ENCODE data around the gene SYT14. TPM values are rescaled to one million over a fixed set of nuclear protein-coding genes. Genes with fewer than 3 reads are reported as not detected.
"Not testable (repeated sequence)": the region's sequence is repeated elsewhere in the genome, so short reads cannot be mapped to it uniquely, and the experiment has no call there.

Gene SYT14
- total RNA-seq (under 1 TPM; 0.16 to 0.71 (median 0.27) TPM), polyA plus RNA-seq (under 1 TPM in 2 of 3 donors, not detected in 1; under 0.01 to 0.07 TPM)

GRCh38 chr1:209937996-209938959 lies at the start of gene SYT14:
SYT14 (plus strand) TSS chr1:209938217; CDS start chr1:209938265, 48 bp downstream.
- H3K4me3 ChIP-seq = peak within 1 kb of the TSS in 3 of 4 donors; percentile 20 to 35 (median 34)
- H3K9me3 ChIP-seq = peaks cover 0 to 3% (median 0%) of the 10 kb centered on the region in 4 donors
- TF ChIP-seq EP300 (IDR thresholded peaks at IDR 0.05) = no peak
- 2 to 24% methylated on average over 98 of the region's 98 CpGs for WGBS, 2 donors
- H3K27ac ChIP-seq = no peak within 1 kb of the TSS
- no peaks in the 10 kb centered on the region for H3K36me3 ChIP-seq
- intact Hi-C loops (cut with DNase I) = no loop called here
- H3K27me3 ChIP-seq = peaks cover 0 to 57% (median 22%) of the 10 kb centered on the region in 3 donors
- DNase-seq = no peak
- H3K4me1 ChIP-seq = peaks cover 0 to 12% (median 10%) of the 10 kb centered on the region in 4 donors

DNA sequence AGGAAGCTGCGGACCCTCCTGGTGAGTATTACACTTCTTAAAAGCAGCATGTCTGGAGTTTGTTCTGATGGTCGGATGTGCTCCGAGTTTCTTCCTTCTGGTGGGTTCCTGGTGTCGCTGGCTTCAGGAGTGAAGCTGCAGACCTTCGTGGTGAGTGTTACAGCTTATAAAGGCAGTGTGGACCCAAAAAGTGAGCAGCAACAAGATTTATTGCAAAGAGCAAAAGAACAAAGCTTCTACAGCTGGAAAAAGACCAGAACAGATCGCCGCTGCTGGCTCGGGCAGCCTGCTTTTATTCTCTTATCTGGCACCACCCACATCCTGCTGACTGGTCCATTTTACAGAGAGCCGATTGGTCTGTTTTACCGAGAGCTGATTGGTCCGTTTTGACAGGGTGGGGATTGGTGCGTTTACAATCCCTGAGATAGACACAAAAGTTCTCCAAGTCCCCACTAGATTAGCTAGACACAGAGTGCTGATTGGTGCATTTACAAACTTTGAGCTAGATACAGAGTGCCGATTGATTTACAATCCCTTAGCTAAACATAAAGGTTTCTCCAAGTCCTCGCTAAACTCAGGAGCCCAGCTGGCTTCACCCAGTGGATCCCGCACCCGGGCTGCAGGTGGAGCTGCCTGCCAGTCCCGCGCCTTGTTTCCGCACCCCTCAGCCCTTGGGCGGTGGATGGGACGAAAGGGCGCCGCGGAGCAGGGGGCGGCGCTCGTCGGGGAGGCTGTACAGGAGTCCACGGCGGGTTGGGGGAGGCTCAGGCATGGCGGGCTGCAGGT lies 49.5 kb upstream of the SYT14 start:
- H3K27me3 ChIP-seq; intact Hi-C loops (cut with DNase I); H3K27ac ChIP-seq; H3K4me3 ChIP-seq; H3K9me3 ChIP-seq; H3K36me3 ChIP-seq; DNase-seq: not testable (repeated sequence)
- 89 to 92% methylated on average over 31 of the region's 31 CpGs for WGBS, 2 donors
- peaks cover 0 to 10% (median 5%) of the 10 kb centered on the region in 4 donors for H3K4me1 ChIP-seq

- TF ChIP-seq CTCF (IDR thresholded peaks at IDR 0.05) = no peak
- no peak for TF ChIP-seq POLR2AphosphoS5 (IDR thresholded peaks at IDR 0.05)
- no peak for TF ChIP-seq POLR2A (IDR thresholded peaks at IDR 0.05)
- TF ChIP-seq EP300 (IDR thresholded peaks at IDR 0.05) = no peak
- H3K9me3 ChIP-seq = no peaks in the 10 kb centered on the region
- no peaks in the 10 kb centered on the region for H3K27me3 ChIP-seq
- H3K4me3 ChIP-seq = no peak overlapping the region
- 93 to 94% methylated on average over 35 of the region's 35 CpGs for WGBS, 2 donors
- no peak for DNase-seq
- H3K36me3 ChIP-seq = no peaks in the 10 kb centered on the region
- intact Hi-C loops (cut with DNase I) = no loop called here
- peaks cover 0 to 10% (median 3%) of the 10 kb centered on the region in 4 donors for H3K4me1 ChIP-seq
- H3K27ac ChIP-seq = no peak overlapping the region
Measured at GRCh38 chr1:209889077-209889418, 49.0 kb upstream of the SYT14 start.

GRCh38 chr1:209890641-209891330 lies 47.2 kb upstream of the SYT14 start:
- TF ChIP-seq POLR2AphosphoS5 (IDR thresholded peaks at IDR 0.05) (no peak), CTCF (IDR thresholded peaks at IDR 0.05) (no peak), EP300 (IDR thresholded peaks at IDR 0.05) (no peak), POLR2A (IDR thresholded peaks at IDR 0.05) (no peak)
- 55 to 76% methylated on average over 3 of the region's 3 CpGs for WGBS, 2 donors
- H3K9me3 ChIP-seq = no peaks in the 10 kb centered on the region
- H3K27ac ChIP-seq = no peak overlapping the region
- no peaks in the 10 kb centered on the region for H3K36me3 ChIP-seq
- intact Hi-C loops (cut with DNase I) = no loop called here
- no peak overlapping the region for H3K4me3 ChIP-seq
- no peaks in the 10 kb centered on the region for H3K4me1 ChIP-seq
- H3K27me3 ChIP-seq = no peaks in the 10 kb centered on the region
- no peak for DNase-seq

GRCh38 chr1:209893751-209894150 lies 44.3 kb upstream of the SYT14 start:
- no peak for DNase-seq
- 91 to 94% methylated on average over 6 of the region's 6 CpGs for WGBS, 2 donors
- no peaks in the 10 kb centered on the region for H3K9me3 ChIP-seq
- H3K36me3 ChIP-seq = no peaks in the 10 kb centered on the region
- H3K4me1 ChIP-seq = no peaks in the 10 kb centered on the region
- no peak overlapping the region for H3K27ac ChIP-seq
- intact Hi-C loops (cut with DNase I) = no loop called here
- no peak overlapping the region for H3K4me3 ChIP-seq
- H3K27me3 ChIP-seq = no peaks in the 10 kb centered on the region
- TF ChIP-seq CTCF (IDR thresholded peaks at IDR 0.05) (no peak), POLR2AphosphoS5 (IDR thresholded peaks at IDR 0.05) (no peak), POLR2A (IDR thresholded peaks at IDR 0.05) (no peak), EP300 (IDR thresholded peaks at IDR 0.05) (no peak)
